Measurements from ENCODE around the gene MAN2B1. TPM values are rescaled to one million over a fixed set of nuclear protein-coding genes. Genes with fewer than 3 reads are reported as not detected.

MAN2B1 gene
- total and polyA plus RNA-seq, 4 donors = 38.7 to 160 (median 105) TPM

- peaks cover 0 to 12% (median 7%) of the 10 kb centered on the region in 4 donors for H3K36me3 ChIP-seq (ENCODE audit: control insufficient read depth in 4 of 4, insufficient read depth in 4 of 4, low read length in 4 of 4)
- WGBS, 2 donors = 68 to 87% methylated on average over 35 to 38 of the region's 38 CpGs
- peak overlapping the region in 1 of 2 donors; percentile 22 for H3K27ac ChIP-seq (ENCODE audit: low read depth in 1 of 2, low read length in 1 of 2)
- TF ChIP-seq, protein P1, sequence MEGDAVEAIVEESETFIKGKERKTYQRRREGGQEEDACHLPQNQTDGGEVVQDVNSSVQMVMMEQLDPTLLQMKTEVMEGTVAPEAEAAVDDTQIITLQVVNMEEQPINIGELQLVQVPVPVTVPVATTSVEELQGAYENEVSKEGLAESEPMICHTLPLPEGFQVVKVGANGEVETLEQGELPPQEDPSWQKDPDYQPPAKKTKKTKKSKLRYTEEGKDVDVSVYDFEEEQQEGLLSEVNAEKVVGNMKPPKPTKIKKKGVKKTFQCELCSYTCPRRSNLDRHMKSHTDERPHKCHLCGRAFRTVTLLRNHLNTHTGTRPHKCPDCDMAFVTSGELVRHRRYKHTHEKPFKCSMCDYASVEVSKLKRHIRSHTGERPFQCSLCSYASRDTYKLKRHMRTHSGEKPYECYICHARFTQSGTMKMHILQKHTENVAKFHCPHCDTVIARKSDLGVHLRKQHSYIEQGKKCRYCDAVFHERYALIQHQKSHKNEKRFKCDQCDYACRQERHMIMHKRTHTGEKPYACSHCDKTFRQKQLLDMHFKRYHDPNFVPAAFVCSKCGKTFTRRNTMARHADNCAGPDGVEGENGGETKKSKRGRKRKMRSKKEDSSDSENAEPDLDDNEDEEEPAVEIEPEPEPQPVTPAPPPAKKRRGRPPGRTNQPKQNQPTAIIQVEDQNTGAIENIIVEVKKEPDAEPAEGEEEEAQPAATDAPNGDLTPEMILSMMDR (IDR thresholded peaks at IDR 0.05; ENCODE audit: control extremely low read depth, extremely low read depth) = no peak
- no peaks in the 10 kb centered on the region for H3K4me1 ChIP-seq (ENCODE audit: control insufficient read depth in 5 of 5, insufficient read depth in 5 of 5, low read length in 5 of 5)
- no peak overlapping the region for H3K4me3 ChIP-seq
- no peak for ATAC-seq (ENCODE audit: insufficient read depth, low FRiP score)
- DNase-seq = peak; percentile 46 to 62 (median 50)
- H3K9ac ChIP-seq (ENCODE audit: insufficient read depth in 1 of 2, low read length in 2 of 2) = no peak overlapping the region
- H3K27me3 ChIP-seq (ENCODE audit: control insufficient read depth in 3 of 3, insufficient read depth in 3 of 3, low read length in 2 of 3) = no peaks in the 10 kb centered on the region
- no peaks in the 10 kb centered on the region for H3K9me3 ChIP-seq (ENCODE audit: control insufficient read depth in 4 of 4, insufficient read depth in 3 of 4, low read length in 3 of 4)
Measured at GRCh38 chr19:12596927-12597548, 69.5 kb downstream of the MAN2B1 start.

Small RNAs within 50 kb of the gene (small RNA-seq; reads per million reads assigned to genes)
- gene SNORD41 (ENCODE audit: low replicate concordance) = 81.8 reads per million, percentile 98 among the genes with 10 or more reads in this experiment

Other genes with a start within 250 kb of the MAN2B1 start
- 1 to 10 TPM; 3.3 to 9.4 TPM for gene ZNF443, start 225.7 kb downstream of the MAN2B1 start, total RNA-seq
- gene ZNF443, start 225.7 kb downstream of the MAN2B1 start, polyA plus RNA-seq = 1 to 10 TPM; 1.4 to 2.6 TPM
- gene ZNF709, start 181.9 kb downstream of the MAN2B1 start, total RNA-seq = 10 to 100 TPM in 1 of 2 donors, 1 to 10 TPM in 1; 2.6 to 14.6 TPM
- 1 to 10 TPM in 1 of 2 donors, under 1 TPM in 1; 0.64 to 1.3 TPM for gene ZNF709, start 181.9 kb downstream of the MAN2B1 start, polyA plus RNA-seq
- gene ZNF564, start 115.3 kb downstream of the MAN2B1 start, total RNA-seq = 10 to 100 TPM; 11.1 to 26.3 TPM
- gene ZNF564, start 115.3 kb downstream of the MAN2B1 start, polyA plus RNA-seq = 1 to 10 TPM; 5.2 to 5.3 TPM
- 10 to 100 TPM in 1 of 2 donors, 1 to 10 TPM in 1; 7.7 to 10.4 TPM for gene ZNF490, start 55.9 kb downstream of the MAN2B1 start, total RNA-seq
- gene ZNF490, start 55.9 kb downstream of the MAN2B1 start, polyA plus RNA-seq = under 1 TPM; 0.94 to 0.96 TPM
- gene ZNF791, start 55.8 kb downstream of the MAN2B1 start, total RNA-seq = 10 to 100 TPM; 20.7 to 33.4 TPM
- 10 to 100 TPM in 1 of 2 donors, 1 to 10 TPM in 1; 5.5 to 10.1 TPM for gene ZNF791, start 55.8 kb downstream of the MAN2B1 start, polyA plus RNA-seq
- gene WDR83, start 65 bp upstream of the MAN2B1 start, total RNA-seq = 10 to 100 TPM in 1 of 2 donors, 1 to 10 TPM in 1; 7.9 to 11.9 TPM
- gene WDR83, start 65 bp upstream of the MAN2B1 start, polyA plus RNA-seq = 10 to 100 TPM; 11.8 to 15.8 TPM
- gene DHPS, start 15.1 kb upstream of the MAN2B1 start, total RNA-seq = 10 to 100 TPM; 65.0 to 78.8 TPM
- gene DHPS, start 15.1 kb upstream of the MAN2B1 start, polyA plus RNA-seq = 10 to 100 TPM; 70.7 to 80.8 TPM
- gene GNG14, start 21.3 kb upstream of the MAN2B1 start, total RNA-seq = not detected
- gene GNG14, start 21.3 kb upstream of the MAN2B1 start, polyA plus RNA-seq = not detected
- 10 to 100 TPM; 10.7 to 17.1 TPM for gene FBXW9, start 29.9 kb upstream of the MAN2B1 start, total RNA-seq
- 10 to 100 TPM in 1 of 2 donors, 1 to 10 TPM in 1; 6.8 to 13.0 TPM for gene FBXW9, start 29.9 kb upstream of the MAN2B1 start, polyA plus RNA-seq
- gene TNPO2, start 57.2 kb upstream of the MAN2B1 start, total RNA-seq = 10 to 100 TPM; 54.7 to 63.0 TPM
- 10 to 100 TPM; 29.5 to 31.5 TPM for gene TNPO2, start 57.2 kb upstream of the MAN2B1 start, polyA plus RNA-seq
- gene TRIR, start 67.9 kb upstream of the MAN2B1 start, total RNA-seq = 100 to 1,000 TPM in 1 of 2 donors, 10 to 100 TPM in 1; 77.2 to 144 TPM
- 100 to 1,000 TPM; 226 to 422 TPM for gene TRIR, start 67.9 kb upstream of the MAN2B1 start, polyA plus RNA-seq
- 10 to 100 TPM; 33.4 to 75.0 TPM for gene GET3, start 70.8 kb upstream of the MAN2B1 start, total RNA-seq
- gene GET3, start 70.8 kb upstream of the MAN2B1 start, polyA plus RNA-seq = 100 to 1,000 TPM in 1 of 2 donors, 10 to 100 TPM in 1; 78.8 to 112 TPM
- gene BEST2, start 85.0 kb upstream of the MAN2B1 start, total RNA-seq = not detected
- under 1 TPM in 1 of 2 donors, not detected in 1; 0.02 TPM for gene BEST2, start 85.0 kb upstream of the MAN2B1 start, polyA plus RNA-seq
- gene HOOK2, start 108.8 kb upstream of the MAN2B1 start, total RNA-seq = 10 to 100 TPM; 46.9 to 67.4 TPM
- 10 to 100 TPM; 39.8 to 54.3 TPM for gene HOOK2, start 108.8 kb upstream of the MAN2B1 start, polyA plus RNA-seq
- gene JUNB, start 124.7 kb upstream of the MAN2B1 start, total RNA-seq = 100 to 1,000 TPM; 121 to 205 TPM
- gene JUNB, start 124.7 kb upstream of the MAN2B1 start, polyA plus RNA-seq = 100 to 1,000 TPM; 111 to 689 TPM
- 100 to 1,000 TPM; 166 to 196 TPM for gene PRDX2, start 135.1 kb upstream of the MAN2B1 start, total RNA-seq
- 100 to 1,000 TPM; 132 to 181 TPM for gene PRDX2, start 135.1 kb upstream of the MAN2B1 start, polyA plus RNA-seq
- gene THSD8, start 135.3 kb upstream of the MAN2B1 start, total RNA-seq = 1 to 10 TPM; 1.8 to 2.2 TPM
- 1 to 10 TPM in 1 of 2 donors, under 1 TPM in 1; 0.10 to 6.2 TPM for gene THSD8, start 135.3 kb upstream of the MAN2B1 start, polyA plus RNA-seq
- gene RNASEH2A, start 139.8 kb upstream of the MAN2B1 start, total RNA-seq = 10 to 100 TPM in 1 of 2 donors, 1 to 10 TPM in 1; 7.5 to 16.1 TPM
- 10 to 100 TPM in 1 of 2 donors, 1 to 10 TPM in 1; 7.3 to 11.1 TPM for gene RNASEH2A, start 139.8 kb upstream of the MAN2B1 start, polyA plus RNA-seq
- gene RTBDN, start 167.8 kb upstream of the MAN2B1 start, total RNA-seq = not detected
- not detected for gene RTBDN, start 167.8 kb upstream of the MAN2B1 start, polyA plus RNA-seq
- gene MAST1, start 171.8 kb upstream of the MAN2B1 start, total RNA-seq = under 1 TPM; 0.55 to 0.88 TPM
- gene MAST1, start 171.8 kb upstream of the MAN2B1 start, polyA plus RNA-seq = under 1 TPM; 0.08 to 0.26 TPM
- 10 to 100 TPM; 31.2 to 68.0 TPM for gene DNASE2, start 214.7 kb upstream of the MAN2B1 start, total RNA-seq
- 10 to 100 TPM; 32.2 to 72.3 TPM for gene DNASE2, start 214.7 kb upstream of the MAN2B1 start, polyA plus RNA-seq
- gene KLF1, start 220.5 kb upstream of the MAN2B1 start, total RNA-seq = 1 to 10 TPM in 1 of 2 donors, under 1 TPM in 1; 0.28 to 3.0 TPM
- under 1 TPM; 0.26 to 0.61 TPM for gene KLF1, start 220.5 kb upstream of the MAN2B1 start, polyA plus RNA-seq
- 10 to 100 TPM; 24.0 to 31.3 TPM for gene GCDH, start 224.4 kb upstream of the MAN2B1 start, total RNA-seq
- gene GCDH, start 224.4 kb upstream of the MAN2B1 start, polyA plus RNA-seq = 10 to 100 TPM; 15.6 to 33.8 TPM

All from lung (tissue), 13 donors.